K562 (cell line): ENCODE data around the gene DRAXIN. TPM values are rescaled to one million over a fixed set of nuclear protein-coding genes. Genes with fewer than 3 reads are reported as not detected.

Source experiments
- ATF1 ChIP-seq, 2 experiments: fragments of 450-650 bp in 1 of 2; IDR thresholded peaks; 2 replicates each; pipeline ENCODE4 v1.6.1; 2016; ENCODE audit warnings: missing compliant biosample characterization in 1 of 2, missing genetic modification characterization in 1 of 2
- ELF1 ChIP-seq: fragments of 200-800 bp; sonication (Bioruptor generic); IDR thresholded peaks from 2 replicates; pipeline ENCODE4 v1.6.1; 2016; ENCODE audit warnings: missing genetic modification characterization, missing compliant biosample characterization
- FIP1L1 ChIP-seq: fragments of 200-400 bp; formaldehyde crosslinking; IDR thresholded peaks from 2 replicates; pipeline ENCODE4 v1.6.1; 2018; ENCODE audit warnings: mild to moderate bottlenecking, low read depth, low read length; ENCODE audit not compliant: poor library complexity, severe bottlenecking
- HDAC2 ChIP-seq: fragments of 450-650 bp; IDR thresholded peaks from 2 replicates; pipeline ENCODE4 v1.6.1; 2016; ENCODE audit warnings: mild to moderate bottlenecking
- HMG20B ChIP-seq: fragments of 250-450 bp; sonication (Bioruptor Pico); IDR thresholded peaks from 2 replicates; pipeline ENCODE4 v1.5.0; 2021; ENCODE audit warnings: mild to moderate bottlenecking
- MCM7 ChIP-seq, 2 experiments: fragments of 450-650 bp; IDR thresholded peaks; 2 replicates each; pipeline ENCODE4 v1.6.1; 2016 to 2018
- MTA1 ChIP-seq: fragments of 450-650 bp; IDR thresholded peaks from 2 replicates; pipeline ENCODE4 v1.6.1; 2017; ENCODE audit warnings: borderline replicate concordance
- PREB ChIP-seq: sonication (generic); formaldehyde crosslinking; IDR thresholded peaks from 2 replicates; pipeline ENCODE4 v1.8.1; 2023; ENCODE audit warnings: mild to moderate bottlenecking, missing genetic modification reagents
- PURB ChIP-seq: sonication (generic); formaldehyde crosslinking; IDR thresholded peaks from 2 replicates; pipeline ENCODE4 v1.9.0; 2021; ENCODE audit warnings: low read depth, mild to moderate bottlenecking, missing genetic modification reagents
- RBM14 ChIP-seq: fragments of 200-400 bp; formaldehyde crosslinking; IDR thresholded peaks from 2 replicates; pipeline ENCODE4 v1.6.1; 2018; ENCODE audit warnings: low read depth, mild to moderate bottlenecking, low read length, moderate library complexity, borderline replicate concordance; ENCODE audit not compliant: insufficient read depth
- SFPQ ChIP-seq: fragments of 200-400 bp; formaldehyde crosslinking; IDR thresholded peaks from 2 replicates; pipeline ENCODE4 v1.6.1; 2017; ENCODE audit warnings: mild to moderate bottlenecking, low read depth, low read length, moderate library complexity
- SNAPC5 ChIP-seq: fragments of 250-450 bp; sonication (Bioruptor Pico); IDR thresholded peaks from 2 replicates; pipeline ENCODE4 v1.8.0; 2021; ENCODE audit warnings: moderate library complexity, mild to moderate bottlenecking, inconsistent platforms
- SRSF9 ChIP-seq: fragments of 200-400 bp; formaldehyde crosslinking; IDR thresholded peaks from 2 replicates; pipeline ENCODE4 v1.6.1; 2017; ENCODE audit warnings: low read depth, low read length, borderline replicate concordance
- WHSC1 ChIP-seq: IDR thresholded peaks from one replicate; pipeline ENCODE4 v1.6.1; 2012; ENCODE audit warnings: low read length, control low read depth, inconsistent platforms
- XRCC5 ChIP-seq: fragments of 200-400 bp; formaldehyde crosslinking; IDR thresholded peaks from 2 replicates; pipeline ENCODE4 v1.6.1; 2017; ENCODE audit warnings: low read depth, mild to moderate bottlenecking, low read length
- YBX1 ChIP-seq: fragments of 450-650 bp; IDR thresholded peaks from 2 replicates; pipeline ENCODE4 v1.7.1; 2016; ENCODE audit warnings: mild to moderate bottlenecking
- ZNF696 ChIP-seq: fragments of 250-450 bp; sonication (Bioruptor Pico); conservative IDR thresholded peaks from 2 replicates; pipeline ENCODE4 v1.4.0; 2020; ENCODE audit warnings: mild to moderate bottlenecking, moderate library complexity
- ZNF699 ChIP-seq: fragments of 250-450 bp; sonication (Bioruptor Pico); IDR thresholded peaks from 2 replicates; pipeline ENCODE4 v1.8.0; 2021; ENCODE audit warnings: mild to moderate bottlenecking, moderate library complexity; ENCODE audit not compliant: insufficient replicate concordance
- polyA plus RNA-seq, 8 experiments: library from polyadenylated mRNA; depleted of rRNA in 4 of 8; stranded (reverse) in 5 of 8; unstranded in 3 of 8; fragments of >200 nt; fragmentation: Nextera tagmentation in 2 of 8; fragmentation: Illumina TruSeq in 1 of 8; extraction: Ambion mirVana in 2 of 8; extraction: Trizol in 1 of 8; gene quantifications; 2 replicates each; pipeline versions ENCODE4 v1.2.1 to v1.2.3, GENCODE V29; 2011 to 2014; ENCODE audit warnings: inconsistent platforms in 1 of 8, missing spikeins in 1 of 8
- total RNA-seq, 7 experiments: library from RNA; depleted of rRNA in 6 of 7; stranded (reverse); fragments of >200 nt in 6 of 7; fragmentation: Illumina TruSeq in 2 of 7; extraction: Trizol in 2 of 7; gene quantifications; 2 replicates each; pipeline versions ENCODE4 v1.2.1 to v1.2.3, GENCODE V29; 2011 to 2021; ENCODE audit warnings: low replicate concordance in 1 of 7
- TF ChIP-seq, protein P1 (sequence below), 2 experiments: fragments of 450-650 bp; IDR thresholded peaks; 2 replicates each; pipeline ENCODE4 v1.6.1; 2016
- TF ChIP-seq, protein P2 (sequence below): fragments of 250-450 bp; sonication (Bioruptor Pico); IDR thresholded peaks from 2 replicates; pipeline ENCODE4 v1.4.0; 2020; ENCODE audit warnings: borderline replicate concordance

Gene DRAXIN
- total and polyA plus RNA-seq, 9 of the 15 experiments (the other 6 are each of a cell fraction or from before 2014, with no cell fraction given), result 0.01 to 0.04 (median 0.01) TPM; not detected in 6

DNA sequence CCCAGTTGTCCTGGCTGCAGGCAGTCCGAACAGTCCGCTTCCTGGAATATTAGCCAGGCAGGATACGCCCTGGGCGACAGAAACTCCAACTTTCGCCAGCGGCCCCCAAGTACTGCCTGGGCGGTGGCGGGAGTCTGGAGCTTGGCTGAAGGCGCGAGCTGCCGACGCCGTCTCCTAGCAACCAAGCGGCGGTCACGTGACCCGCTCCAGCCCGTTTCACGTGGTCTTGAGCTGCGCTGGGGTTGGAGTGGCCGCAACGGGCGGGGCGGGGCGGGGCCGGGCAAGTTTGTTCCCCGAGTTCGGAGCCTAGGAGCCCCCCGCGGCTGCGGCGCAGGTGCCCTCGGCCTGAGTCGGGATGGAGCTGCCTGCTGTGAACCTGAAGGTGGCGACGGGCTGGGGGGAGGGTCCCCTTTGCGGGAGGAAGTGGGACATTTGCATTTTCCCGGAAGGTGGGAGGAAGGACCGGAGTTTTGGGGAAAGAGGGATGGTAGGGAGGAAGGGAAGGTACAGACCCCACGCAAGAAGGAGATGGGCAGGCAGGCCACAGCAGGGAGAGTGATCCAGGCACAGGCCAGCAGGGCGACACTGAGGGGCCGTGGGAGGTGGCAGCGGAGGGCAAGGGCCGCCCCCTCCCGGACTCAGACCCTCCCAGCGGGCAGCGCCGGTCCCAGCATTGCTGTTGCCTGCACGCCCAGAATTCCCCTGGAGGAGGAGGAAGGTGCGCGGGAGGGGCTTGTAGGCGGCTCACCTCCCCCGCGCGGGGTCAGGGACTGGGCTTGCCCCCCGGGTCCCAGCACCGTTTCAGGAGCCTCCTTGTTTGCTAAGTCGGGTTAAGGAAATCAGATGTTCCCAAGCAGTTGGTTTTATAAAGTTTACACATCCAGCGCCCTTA, 44.6 kb downstream of the DRAXIN start, which contains the start of gene AGTRAP (continued):
- no peak for TF ChIP-seq YBX1
- no peak for TF ChIP-seq HMG20B (CRISPR knock-in tag)
- TF ChIP-seq MTA1, result no peak
- no peak for TF ChIP-seq WHSC1
- TF ChIP-seq ZNF696 (CRISPR knock-in tag), result no peak
- TF ChIP-seq RBM14, result no peak
- TF ChIP-seq HDAC2, result 0 out of 2 replicates have a peak, but pooled peaks have one; percentile 82
- TF ChIP-seq SRSF9, result no peak
- no peak for TF ChIP-seq ATF1 (CRISPR knock-in tag; IDR thresholded peaks at IDR 0.05)
- TF ChIP-seq ATF1 (tag; IDR thresholded peaks at IDR 0.05), result peak; percentile 47
- TF ChIP-seq FIP1L1, result peak; percentile 62
- no peak for TF ChIP-seq MCM7 (IDR thresholded peaks at IDR 0.05)
- TF ChIP-seq SFPQ, result no peak
- TF ChIP-seq PREB (CRISPR knock-in tag), result no peak
- 0 out of 2 replicates have a peak, but pooled peaks have one; percentile 41 for TF ChIP-seq ELF1
- no peak for TF ChIP-seq XRCC5
- no peak for TF ChIP-seq PURB
- TF ChIP-seq ZNF699 (CRISPR knock-in tag), result no peak
- no peak for TF ChIP-seq SNAPC5 (CRISPR knock-in tag)
- TF ChIP-seq, protein P1, sequence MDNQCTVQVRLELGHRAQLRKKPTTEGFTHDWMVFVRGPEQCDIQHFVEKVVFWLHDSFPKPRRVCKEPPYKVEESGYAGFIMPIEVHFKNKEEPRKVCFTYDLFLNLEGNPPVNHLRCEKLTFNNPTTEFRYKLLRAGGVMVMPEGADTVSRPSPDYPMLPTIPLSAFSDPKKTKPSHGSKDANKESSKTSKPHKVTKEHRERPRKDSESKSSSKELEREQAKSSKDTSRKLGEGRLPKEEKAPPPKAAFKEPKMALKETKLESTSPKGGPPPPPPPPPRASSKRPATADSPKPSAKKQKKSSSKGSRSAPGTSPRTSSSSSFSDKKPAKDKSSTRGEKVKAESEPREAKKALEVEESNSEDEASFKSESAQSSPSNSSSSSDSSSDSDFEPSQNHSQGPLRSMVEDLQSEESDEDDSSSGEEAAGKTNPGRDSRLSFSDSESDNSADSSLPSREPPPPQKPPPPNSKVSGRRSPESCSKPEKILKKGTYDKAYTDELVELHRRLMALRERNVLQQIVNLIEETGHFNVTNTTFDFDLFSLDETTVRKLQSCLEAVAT (IDR thresholded peaks at IDR 0.05), result peak; percentile 58 to 68; a peak in 2 of 4 replicates
- TF ChIP-seq, protein P2, sequence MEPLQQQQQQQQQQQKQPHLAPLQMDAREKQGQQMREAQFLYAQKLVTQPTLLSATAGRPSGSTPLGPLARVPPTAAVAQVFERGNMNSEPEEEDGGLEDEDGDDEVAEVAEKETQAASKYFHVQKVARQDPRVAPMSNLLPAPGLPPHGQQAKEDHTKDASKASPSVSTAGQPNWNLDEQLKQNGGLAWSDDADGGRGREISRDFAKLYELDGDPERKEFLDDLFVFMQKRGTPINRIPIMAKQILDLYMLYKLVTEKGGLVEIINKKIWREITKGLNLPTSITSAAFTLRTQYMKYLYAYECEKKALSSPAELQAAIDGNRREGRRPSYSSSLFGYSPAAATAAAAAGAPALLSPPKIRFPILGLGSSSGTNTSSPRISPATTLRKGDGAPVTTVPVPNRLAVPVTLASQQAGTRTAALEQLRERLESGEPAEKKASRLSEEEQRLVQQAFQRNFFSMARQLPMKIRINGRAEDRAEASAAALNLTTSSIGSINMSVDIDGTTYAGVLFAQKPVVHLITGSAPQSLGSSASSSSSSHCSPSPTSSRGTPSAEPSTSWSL, result no peak
